ENCODE results near the gene THBS4. TPM values are rescaled to one million over a fixed set of nuclear protein-coding genes. Genes with fewer than 3 reads are reported as not detected.
"Not testable (repeated sequence)": the region's sequence is repeated elsewhere in the genome, so short reads cannot be mapped to it uniquely, and the experiment has no call there.

THBS4 gene
- total and polyA plus RNA-seq, 8 donors: 3.7 to 56.8 (median 8.6) TPM

DNA sequence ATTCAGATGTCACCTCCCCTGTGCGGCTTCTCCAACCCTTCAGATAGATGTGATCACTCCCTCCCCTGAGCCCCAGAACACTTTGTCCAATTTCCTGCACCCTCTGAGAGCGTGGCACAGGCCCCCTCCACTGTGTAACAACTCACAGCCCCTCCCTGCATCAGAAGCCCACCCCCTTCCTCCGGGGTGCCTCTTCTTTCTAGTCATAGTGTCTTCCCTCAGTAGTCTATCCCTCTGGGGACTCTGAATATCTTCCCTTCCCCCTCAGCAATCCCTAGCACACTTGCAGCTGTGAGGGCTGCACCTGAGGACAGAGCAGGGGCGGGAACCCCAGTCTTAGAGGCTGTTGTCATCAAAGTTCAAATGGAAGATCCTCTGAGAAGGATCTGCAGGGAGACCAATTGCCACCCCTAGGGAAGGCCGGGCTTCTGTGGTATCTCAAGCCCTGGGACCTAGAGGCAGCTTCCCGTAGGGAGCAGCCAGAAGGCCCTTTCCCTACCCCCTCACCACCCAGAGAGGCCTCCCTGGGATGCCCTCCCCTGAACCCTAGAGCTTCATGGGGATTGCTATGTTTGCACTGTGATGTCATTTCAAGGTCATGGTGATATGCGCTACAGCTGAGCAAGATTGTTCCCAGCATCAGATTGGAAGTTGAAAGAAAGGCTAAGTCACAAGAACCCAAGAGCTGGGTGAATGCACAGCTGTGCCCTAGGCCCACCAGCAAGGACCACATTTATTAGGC lies 70.7 kb downstream of the THBS4 start:
- DNase-seq (peak in 2 of 6 donors; percentile 22 to 38), FAIRE-seq (no peak), ATAC-seq (peak in 3 of 4 donors; percentile 55 to 92 (median 79))
- Histone ChIP-seq H3K4me3 (no peak overlapping the region), H3K27ac (no peak overlapping the region), H3K27me3 (no peaks in the 10 kb centered on the region), H3K4me1 (peaks cover 0 to 6% (median 4%) of the 10 kb centered on the region in 3 donors), H3K36me3 (no peaks in the 10 kb centered on the region), H3K9me3 (no peaks in the 10 kb centered on the region)
- intact Hi-C loops (cut with DNase I): no loop called here
- WGBS, 2 donors: 62 to 64% methylated on average over 7 of the region's 7 CpGs
- TF ChIP-seq CTCF (IDR thresholded peaks at IDR 0.05): no peak

GRCh38 chr5:80106916-80107315 lies 71.8 kb downstream of the THBS4 start:
- WGBS, 2 donors: 75 to 76% methylated on average over 5 of the region's 5 CpGs
- no peak for FAIRE-seq
- H3K4me3 ChIP-seq: no peak overlapping the region

DNA sequence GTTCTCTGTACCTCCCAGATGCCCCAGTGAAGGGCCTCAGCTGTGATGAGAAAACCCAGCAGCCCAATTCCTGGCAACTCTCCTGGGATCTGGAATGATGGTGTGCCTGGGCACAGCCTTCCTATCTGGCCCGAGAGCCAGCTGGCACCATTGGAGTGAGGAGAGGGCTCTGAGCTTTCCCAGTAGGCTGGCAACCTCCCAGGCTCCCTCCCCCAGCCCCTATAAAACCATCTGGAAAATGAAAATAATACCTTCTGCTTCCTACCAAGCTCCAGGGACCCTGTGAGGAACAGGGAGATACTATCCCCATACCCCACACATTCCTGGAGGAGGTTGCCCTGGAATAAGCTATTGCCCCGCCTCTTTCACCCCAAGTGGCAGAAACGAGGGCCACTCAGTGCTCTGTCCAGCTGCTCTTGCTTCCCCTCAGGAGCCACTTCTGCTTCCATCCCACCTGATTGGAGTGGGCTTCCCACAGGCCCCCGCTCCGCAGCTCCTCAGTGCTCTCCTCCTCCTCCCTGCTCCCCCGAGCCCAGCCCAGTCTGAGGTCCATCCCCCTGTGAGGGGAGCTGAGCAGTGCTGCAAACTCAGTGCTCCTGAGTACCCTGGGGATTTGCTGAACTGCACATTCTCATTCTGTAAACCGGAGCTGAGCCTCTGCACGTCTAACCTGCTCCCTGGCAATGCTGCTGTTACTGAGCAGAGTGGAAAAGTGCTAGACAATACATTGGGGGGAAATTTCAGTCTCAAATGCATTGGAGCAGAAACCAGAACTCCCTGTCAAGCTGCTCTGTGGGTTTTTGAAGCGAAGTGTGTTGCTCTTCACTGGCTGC lies 74.7 kb downstream of the THBS4 start:
- Histone ChIP-seq H3K4me3 (no peak overlapping the region), H3K9me3 (no peaks in the 10 kb centered on the region), H3K27ac (no peak overlapping the region), H3K4me1 (peaks cover 0 to 6% (median 4%) of the 10 kb centered on the region in 3 donors), H3K36me3 (no peaks in the 10 kb centered on the region), H3K27me3 (no peaks in the 10 kb centered on the region)
- no peak for TF ChIP-seq CTCF (IDR thresholded peaks at IDR 0.05)
- no peak for FAIRE-seq
- intact Hi-C loops (cut with DNase I): no loop called here
- DNase-seq: no peak
- WGBS, 2 donors: 69 to 80% methylated on average over 9 of the region's 9 CpGs
- ATAC-seq: peak in 1 of 4 donors; percentile 29

More at GRCh38 chr5:80106916-80107315, 71.8 kb downstream of the THBS4 start:
- H3K27ac ChIP-seq: no peak overlapping the region
- TF ChIP-seq CTCF (IDR thresholded peaks at IDR 0.05): no peak
- no peaks in the 10 kb centered on the region for H3K36me3 ChIP-seq
- no peaks in the 10 kb centered on the region for H3K9me3 ChIP-seq
- ATAC-seq (no peak), DNase-seq (no peak)
- peaks cover 0 to 6% (median 4%) of the 10 kb centered on the region in 3 donors for H3K4me1 ChIP-seq
- H3K27me3 ChIP-seq: no peaks in the 10 kb centered on the region
- intact Hi-C loops (cut with DNase I): no loop called here

DNA sequence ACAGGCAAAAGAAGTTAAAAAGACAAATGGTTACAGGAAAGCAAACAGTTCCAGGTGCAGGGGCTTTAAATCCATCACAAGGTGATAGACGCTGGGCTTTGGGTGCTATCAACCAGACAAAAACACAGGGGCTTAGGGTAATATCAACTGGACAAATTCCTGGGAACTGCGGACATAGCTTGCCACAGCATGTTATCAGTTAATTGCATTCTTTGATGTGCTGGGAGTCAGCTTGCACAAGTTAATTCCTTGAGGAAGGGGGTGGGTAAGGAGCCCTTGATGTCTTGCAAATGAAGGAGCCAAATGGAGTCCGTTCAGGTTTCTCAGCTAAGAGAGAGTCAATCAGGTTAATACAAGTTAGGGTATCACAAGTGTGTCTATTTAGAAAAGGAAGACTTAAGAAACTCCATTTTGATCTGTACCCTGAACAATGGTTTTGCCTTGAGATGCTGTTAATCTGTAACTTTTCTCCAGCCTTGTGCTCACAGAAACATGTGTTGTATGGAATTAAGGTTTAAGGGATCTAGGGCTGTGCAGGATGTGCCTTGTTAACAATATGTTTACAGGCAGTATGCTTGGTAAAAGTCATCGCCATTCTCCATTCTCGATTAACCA lies 76.3 kb downstream of the THBS4 start:
- 42 to 47% methylated on average over 5 of the region's 5 CpGs for WGBS, 2 donors
- H3K4me1 ChIP-seq; DNase-seq; H3K27me3 ChIP-seq; FAIRE-seq; H3K9me3 ChIP-seq; intact Hi-C loops (cut with DNase I); H3K36me3 ChIP-seq; H3K27ac ChIP-seq; H3K4me3 ChIP-seq: not testable (repeated sequence)
- peak in 2 of 4 donors; percentile 29 to 40 for ATAC-seq

DNA sequence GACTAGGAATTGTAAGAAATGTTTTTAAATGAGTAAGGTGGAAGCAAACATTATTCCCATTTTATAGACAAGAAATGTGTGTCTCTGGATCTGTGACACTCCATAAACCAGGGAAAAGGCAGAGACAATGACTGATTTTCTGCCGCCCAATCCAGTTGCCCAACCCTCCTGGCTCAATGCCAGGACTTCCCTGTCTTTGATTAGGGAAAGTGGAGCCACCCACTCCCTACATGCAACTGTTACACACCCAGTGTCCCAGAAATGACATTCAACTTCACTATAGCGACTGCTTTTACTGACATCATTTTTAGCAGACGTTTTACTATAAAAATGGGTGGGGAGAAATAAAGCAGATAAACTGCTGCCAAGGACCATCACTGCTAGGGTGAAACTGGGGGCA lies 79.7 kb downstream of the THBS4 start:
- no peaks in the 10 kb centered on the region for H3K36me3 ChIP-seq
- H3K27me3 ChIP-seq: no peaks in the 10 kb centered on the region
- intact Hi-C loops (cut with DNase I): no loop called here
- no peak overlapping the region for H3K27ac ChIP-seq
- no peak for FAIRE-seq
- no peak overlapping the region for H3K4me3 ChIP-seq
- 74 to 78% methylated on average over 3 of the region's 3 CpGs for whole genome bisulfite sequencing, 2 donors
- no peak for ATAC-seq
- no peak for DNase-seq
- H3K4me1 ChIP-seq: no peaks in the 10 kb centered on the region
- H3K9me3 ChIP-seq: no peaks in the 10 kb centered on the region
- TF ChIP-seq CTCF (IDR thresholded peaks at IDR 0.05): no peak
